Eye (tissue), 1 donor: ENCODE data around the gene ZNF335.
"Not testable (repeated sequence)": the region's sequence is repeated elsewhere in the genome, so short reads cannot be mapped to it uniquely, and the experiment has no call there.

Experiments
- DNase-seq: peaks from one replicate; pipeline ENCODE4 v3.0.0-alpha.2; 2015

Gene ZNF335

GRCh38 chr20:46002008-46002407 lies 30.0 kb upstream of the ZNF335 start:
- no peak for DNase-seq

- no peak for DNase-seq
Observed at GRCh38 chr20:46001498-46001897, 29.5 kb upstream of the ZNF335 start.

- peak; percentile 15 for DNase-seq
Observed at GRCh38 chr20:46000262-46000996, 28.4 kb upstream of the ZNF335 start.

GRCh38 chr20:45999557-46000261 lies 27.7 kb upstream of the ZNF335 start:
- no peak for DNase-seq

- DNase-seq: no peak
Observed at GRCh38 chr20:45998761-45999160, 26.8 kb upstream of the ZNF335 start.

GRCh38 chr20:45998337-45998736 lies 26.3 kb upstream of the ZNF335 start:
- no peak for DNase-seq

GRCh38 chr20:45997187-45997586 lies 25.2 kb upstream of the ZNF335 start:
- DNase-seq: no peak

GRCh38 chr20:45995495-45996097 lies 23.6 kb upstream of the ZNF335 start:
- not testable (repeated sequence) for DNase-seq

- DNase-seq: no peak
Observed at GRCh38 chr20:45994761-45995493, 22.9 kb upstream of the ZNF335 start.

- DNase-seq: no peak
Observed at GRCh38 chr20:45993197-45993951, 21.4 kb upstream of the ZNF335 start.

GRCh38 chr20:45991616-45992015 lies 19.6 kb upstream of the ZNF335 start:
- no peak for DNase-seq

- DNase-seq: not testable (repeated sequence)
Observed at GRCh38 chr20:45988830-45989229, 16.8 kb upstream of the ZNF335 start.

GRCh38 chr20:45987108-45987780 lies 15.2 kb upstream of the ZNF335 start:
- DNase-seq: peak; percentile 84

GRCh38 chr20:45985573-45985972 lies 13.6 kb upstream of the ZNF335 start:
- DNase-seq: peak; percentile 41

GRCh38 chr20:45983279-45983743 lies 11.3 kb upstream of the ZNF335 start:
- DNase-seq: no peak

- DNase-seq: no peak
Observed at GRCh38 chr20:45981261-45981660, 9.3 kb upstream of the ZNF335 start.

- no peak for DNase-seq
Observed at GRCh38 chr20:45976086-45976485, 4.1 kb upstream of the ZNF335 start.

- DNase-seq: no peak
Observed at GRCh38 chr20:45975686-45976085, 3.7 kb upstream of the ZNF335 start.

- DNase-seq: no peak
Observed at GRCh38 chr20:45974896-45975565, 3.0 kb upstream of the ZNF335 start.

- DNase-seq: no peak
Observed at GRCh38 chr20:45972500-45973183, 639 bp upstream of the ZNF335 start.

- no peak for DNase-seq
Observed at GRCh38 chr20:45971425-45971674, 653 bp downstream of the ZNF335 start.
